H1 (cell line): Measurements from ENCODE around the gene HIVEP2. TPM values are rescaled to one million over a fixed set of nuclear protein-coding genes. Genes with fewer than 3 reads are reported as not detected.

Experiments
- CHD7 ChIP-seq: fragments of 300-600 bp; sonication (generic); IDR thresholded peaks from 2 replicates; pipeline ENCODE4 v1.7.1; 2012; ENCODE audit warnings: low read length, moderate library complexity, mild to moderate bottlenecking, inconsistent platforms; ENCODE audit not compliant: insufficient replicate concordance
- CREB1 ChIP-seq: IDR thresholded peaks from 2 replicates; pipeline ENCODE4 v1.6.1; 2012; ENCODE audit warnings: inconsistent platforms
- GABPA ChIP-seq: IDR thresholded peaks from 2 replicates; pipeline ENCODE4 v1.6.1; 2011; ENCODE audit warnings: mild to moderate bottlenecking, low read length, moderate library complexity, borderline replicate concordance; ENCODE audit not compliant: insufficient read depth
- HDAC2 ChIP-seq, 2 experiments: fragments of 300-600 bp in 1 of 2; sonication (generic) in 1 of 2; IDR thresholded peaks; 2 replicates each; pipeline ENCODE4 v1.6.1; 2011 to 2012; ENCODE audit warnings: low read depth in 2 of 2, low read length in 2 of 2, mild to moderate bottlenecking in 2 of 2, moderate library complexity in 2 of 2, borderline replicate concordance in 1 of 2, inconsistent platforms in 1 of 2
- KDM1A ChIP-seq: fragments of 200-600, 300-600 bp; sonication (generic); IDR thresholded peaks from 2 replicates; pipeline ENCODE4 v1.7.1; 2016; ENCODE audit warnings: mild to moderate bottlenecking, low read length, borderline replicate concordance
- MAFK ChIP-seq: IDR thresholded peaks from 2 replicates; pipeline ENCODE4 v1.6.1; 2012; ENCODE audit warnings: low read depth, mild to moderate bottlenecking, improper control_type of control experiment, low read length
- SAP30 ChIP-seq: fragments of 300-600 bp; sonication (generic); IDR thresholded peaks from 2 replicates; pipeline ENCODE4 v1.7.1; 2012; ENCODE audit warnings: low read length, moderate library complexity, mild to moderate bottlenecking, inconsistent platforms; ENCODE audit not compliant: insufficient read depth, insufficient replicate concordance
- SIN3A ChIP-seq, 2 experiments: IDR thresholded peaks in 1 of 2; conservative IDR thresholded peaks in 1 of 2; 2 replicates each; pipeline ENCODE4 v1.6.1; 2011 to 2012; ENCODE audit warnings: low read length in 2 of 2, improper control_type of control experiment in 1 of 2, low read depth in 1 of 2, mild to moderate bottlenecking in 1 of 2
- SP4 ChIP-seq: IDR thresholded peaks from 2 replicates; pipeline ENCODE4 v1.6.1; 2012; ENCODE audit warnings: low read length, inconsistent platforms
- TAF7 ChIP-seq: optimal IDR thresholded peaks from 2 replicates; pipeline ENCODE3; 2011; ENCODE audit warnings: low read depth, mild to moderate bottlenecking, inconsistent platforms, low read length, moderate library complexity, borderline replicate concordance
- TCF12 ChIP-seq: IDR thresholded peaks from 2 replicates; pipeline ENCODE4 v1.6.1; 2011; ENCODE audit warnings: low read depth, mild to moderate bottlenecking, low read length
- polyA plus RNA-seq, 7 experiments: library from polyadenylated mRNA; depleted of rRNA in 3 of 7; stranded (reverse) in 5 of 7; unstranded in 2 of 7; fragments of >200 nt in 5 of 7; fragments of 200-250 nt in 2 of 7; gene quantifications; 1 replicate in 5 of 7; 2 replicates in 1 of 7; 4 replicates in 1 of 7; pipeline versions ENCODE4 v1.2.1 to v1.2.3, GENCODE V29; 2011 to 2013; ENCODE audit warnings: missing spikeins in 2 of 7, mixed read lengths in 2 of 7
- total RNA-seq: library from RNA; stranded (reverse); fragmentation: NEBNext Ultra II Directional; extraction: Animal tissue kit (Norgen Biotek cat#: 25700); gene quantifications from 2 replicates; pipeline ENCODE4 v1.2.1, GENCODE V29; 2021

HIVEP2 gene
- total and polyA plus RNA-seq, 2 of the 8 experiments (the other 6 are each of a cell fraction or from before 2014, with no cell fraction given) = 2.2 to 6.1 TPM

- no peak for TF ChIP-seq CHD7
- TF ChIP-seq GABPA = no peak
- no peak for TF ChIP-seq MAFK
- no peak for TF ChIP-seq SP4
- no peak for TF ChIP-seq SIN3A (conservative IDR thresholded peaks at IDR 0.05 in 1 of 2, IDR thresholded peaks at IDR 0.05 in 1 of 2; ENCODE audit: low read depth in 1 of 2, low read length in 2 of 2)
- no peak for TF ChIP-seq CREB1
- no peak for TF ChIP-seq HDAC2 (IDR thresholded peaks at IDR 0.05; ENCODE audit: borderline replicate concordance in 1 of 2, low read depth in 2 of 2, low read length in 2 of 2)
- TF ChIP-seq SAP30 = no peak
- no peak for TF ChIP-seq KDM1A
- no peak for TF ChIP-seq TCF12
- no peak for TF ChIP-seq TAF7
Measured at GRCh38 chr6:142985281-142985680, 40.3 kb upstream of the HIVEP2 start (continued).
